H1 (cell line): Measurements from ENCODE around the gene CCDC88C. TPM values are rescaled to one million over a fixed set of nuclear protein-coding genes. Genes with fewer than 3 reads are reported as not detected.

Experiments
- ASH2L ChIP-seq: fragments of 200-600, 300-600 bp; sonication (generic); IDR thresholded peaks from one replicate; pipeline ENCODE4 v1.7.1; 2017; ENCODE audit warnings: low read length
- BCL11A ChIP-seq, 2 experiments: IDR thresholded peaks; one replicate each; pipeline ENCODE4 v1.6.1; 2011; ENCODE audit warnings: low read depth in 2 of 2, low read length in 2 of 2, mild to moderate bottlenecking in 2 of 2
- CBX8 ChIP-seq: fragments of 300-800, 300-1000 bp; sonication (generic); IDR thresholded peaks from 2 replicates; pipeline ENCODE4 v1.7.1; 2016; ENCODE audit warnings: low read depth, low read length, borderline replicate concordance
- CTBP2 ChIP-seq: IDR thresholded peaks from 2 replicates; pipeline ENCODE4 v1.7.0; 2011; ENCODE audit warnings: borderline replicate concordance, mild to moderate bottlenecking, moderate library complexity, mixed read lengths, low read length; ENCODE audit not compliant: insufficient read depth, insufficient read length
- MAFK ChIP-seq: IDR thresholded peaks from 2 replicates; pipeline ENCODE4 v1.6.1; 2012; ENCODE audit warnings: low read depth, mild to moderate bottlenecking, improper control_type of control experiment, low read length
- RXRA ChIP-seq: IDR thresholded peaks from 2 replicates; pipeline ENCODE4 v1.6.1; 2011; ENCODE audit warnings: low read depth, mild to moderate bottlenecking, low read length, moderate library complexity; ENCODE audit not compliant: insufficient read depth
- SIRT6 ChIP-seq: IDR thresholded peaks from one replicate; pipeline ENCODE4 v1.7.1; 2012; ENCODE audit warnings: low read length, inconsistent platforms
- SP1 ChIP-seq: IDR thresholded peaks from 2 replicates; pipeline ENCODE4 v1.6.1; 2011; ENCODE audit warnings: low read depth, low read length
- SUZ12 ChIP-seq: fragments of 200-600 bp; sonication (generic); IDR thresholded peaks from 2 replicates; pipeline ENCODE4 v1.6.1; 2012; ENCODE audit warnings: mild to moderate bottlenecking, inconsistent platforms, low read length, moderate library complexity, mixed read lengths
- TAF1 ChIP-seq: IDR thresholded peaks from 2 replicates; pipeline ENCODE4 v1.6.1; 2011; ENCODE audit warnings: mild to moderate bottlenecking, low read depth, low read length
- TBP ChIP-seq: IDR thresholded peaks from 2 replicates; pipeline ENCODE4 v1.6.1; 2011; ENCODE audit warnings: low read depth, low read length, improper control_type of control experiment
- TCF12 ChIP-seq: IDR thresholded peaks from 2 replicates; pipeline ENCODE4 v1.6.1; 2011; ENCODE audit warnings: low read depth, mild to moderate bottlenecking, low read length
- YY1 ChIP-seq: IDR thresholded peaks from 2 replicates; pipeline ENCODE4 v1.6.1; 2011; ENCODE audit warnings: low read depth, mild to moderate bottlenecking, low read length
- polyA plus RNA-seq, 7 experiments: library from polyadenylated mRNA; depleted of rRNA in 3 of 7; stranded (reverse) in 5 of 7; unstranded in 2 of 7; fragments of >200 nt in 5 of 7; fragments of 200-250 nt in 2 of 7; gene quantifications; 1 replicate in 5 of 7; 2 replicates in 1 of 7; 4 replicates in 1 of 7; pipeline versions ENCODE4 v1.2.1 to v1.2.3, GENCODE V29; 2011 to 2013; ENCODE audit warnings: missing spikeins in 2 of 7, mixed read lengths in 2 of 7
- total RNA-seq: library from RNA; stranded (reverse); fragmentation: NEBNext Ultra II Directional; extraction: Animal tissue kit (Norgen Biotek cat#: 25700); gene quantifications from 2 replicates; pipeline ENCODE4 v1.2.1, GENCODE V29; 2021
- TF ChIP-seq, protein P1 (sequence below): fragments of 300-600 bp; sonication (generic); IDR thresholded peaks from 2 replicates; pipeline ENCODE4 v1.7.1; 2012; ENCODE audit warnings: low read length, moderate library complexity, mild to moderate bottlenecking, inconsistent platforms; ENCODE audit not compliant: insufficient replicate concordance

CCDC88C gene
- total and polyA plus RNA-seq, 2 of the 8 experiments (the other 6 are each of a cell fraction or from before 2014, with no cell fraction given): 10.3 to 57.7 TPM

DNA sequence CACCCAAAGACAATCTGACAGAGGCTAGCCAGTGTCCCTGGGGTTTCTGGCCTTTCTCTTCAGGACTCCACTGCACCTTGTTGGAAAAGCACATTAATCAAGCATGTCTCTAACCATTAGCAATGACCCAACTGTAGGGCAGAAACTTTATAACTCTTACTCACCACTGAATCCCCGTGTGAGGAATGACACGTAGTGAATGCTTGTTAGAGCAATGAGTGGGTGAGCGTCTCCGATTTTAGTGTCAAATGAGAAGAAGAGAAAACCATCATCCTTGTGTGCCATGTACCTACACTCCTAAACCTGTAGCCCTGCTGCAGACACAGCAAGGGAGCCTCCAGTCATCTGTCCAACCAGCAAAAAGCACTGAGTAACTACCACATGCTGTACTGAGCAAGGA, 116.7 kb downstream of the CCDC88C start (continued):
- TF ChIP-seq, protein P1, sequence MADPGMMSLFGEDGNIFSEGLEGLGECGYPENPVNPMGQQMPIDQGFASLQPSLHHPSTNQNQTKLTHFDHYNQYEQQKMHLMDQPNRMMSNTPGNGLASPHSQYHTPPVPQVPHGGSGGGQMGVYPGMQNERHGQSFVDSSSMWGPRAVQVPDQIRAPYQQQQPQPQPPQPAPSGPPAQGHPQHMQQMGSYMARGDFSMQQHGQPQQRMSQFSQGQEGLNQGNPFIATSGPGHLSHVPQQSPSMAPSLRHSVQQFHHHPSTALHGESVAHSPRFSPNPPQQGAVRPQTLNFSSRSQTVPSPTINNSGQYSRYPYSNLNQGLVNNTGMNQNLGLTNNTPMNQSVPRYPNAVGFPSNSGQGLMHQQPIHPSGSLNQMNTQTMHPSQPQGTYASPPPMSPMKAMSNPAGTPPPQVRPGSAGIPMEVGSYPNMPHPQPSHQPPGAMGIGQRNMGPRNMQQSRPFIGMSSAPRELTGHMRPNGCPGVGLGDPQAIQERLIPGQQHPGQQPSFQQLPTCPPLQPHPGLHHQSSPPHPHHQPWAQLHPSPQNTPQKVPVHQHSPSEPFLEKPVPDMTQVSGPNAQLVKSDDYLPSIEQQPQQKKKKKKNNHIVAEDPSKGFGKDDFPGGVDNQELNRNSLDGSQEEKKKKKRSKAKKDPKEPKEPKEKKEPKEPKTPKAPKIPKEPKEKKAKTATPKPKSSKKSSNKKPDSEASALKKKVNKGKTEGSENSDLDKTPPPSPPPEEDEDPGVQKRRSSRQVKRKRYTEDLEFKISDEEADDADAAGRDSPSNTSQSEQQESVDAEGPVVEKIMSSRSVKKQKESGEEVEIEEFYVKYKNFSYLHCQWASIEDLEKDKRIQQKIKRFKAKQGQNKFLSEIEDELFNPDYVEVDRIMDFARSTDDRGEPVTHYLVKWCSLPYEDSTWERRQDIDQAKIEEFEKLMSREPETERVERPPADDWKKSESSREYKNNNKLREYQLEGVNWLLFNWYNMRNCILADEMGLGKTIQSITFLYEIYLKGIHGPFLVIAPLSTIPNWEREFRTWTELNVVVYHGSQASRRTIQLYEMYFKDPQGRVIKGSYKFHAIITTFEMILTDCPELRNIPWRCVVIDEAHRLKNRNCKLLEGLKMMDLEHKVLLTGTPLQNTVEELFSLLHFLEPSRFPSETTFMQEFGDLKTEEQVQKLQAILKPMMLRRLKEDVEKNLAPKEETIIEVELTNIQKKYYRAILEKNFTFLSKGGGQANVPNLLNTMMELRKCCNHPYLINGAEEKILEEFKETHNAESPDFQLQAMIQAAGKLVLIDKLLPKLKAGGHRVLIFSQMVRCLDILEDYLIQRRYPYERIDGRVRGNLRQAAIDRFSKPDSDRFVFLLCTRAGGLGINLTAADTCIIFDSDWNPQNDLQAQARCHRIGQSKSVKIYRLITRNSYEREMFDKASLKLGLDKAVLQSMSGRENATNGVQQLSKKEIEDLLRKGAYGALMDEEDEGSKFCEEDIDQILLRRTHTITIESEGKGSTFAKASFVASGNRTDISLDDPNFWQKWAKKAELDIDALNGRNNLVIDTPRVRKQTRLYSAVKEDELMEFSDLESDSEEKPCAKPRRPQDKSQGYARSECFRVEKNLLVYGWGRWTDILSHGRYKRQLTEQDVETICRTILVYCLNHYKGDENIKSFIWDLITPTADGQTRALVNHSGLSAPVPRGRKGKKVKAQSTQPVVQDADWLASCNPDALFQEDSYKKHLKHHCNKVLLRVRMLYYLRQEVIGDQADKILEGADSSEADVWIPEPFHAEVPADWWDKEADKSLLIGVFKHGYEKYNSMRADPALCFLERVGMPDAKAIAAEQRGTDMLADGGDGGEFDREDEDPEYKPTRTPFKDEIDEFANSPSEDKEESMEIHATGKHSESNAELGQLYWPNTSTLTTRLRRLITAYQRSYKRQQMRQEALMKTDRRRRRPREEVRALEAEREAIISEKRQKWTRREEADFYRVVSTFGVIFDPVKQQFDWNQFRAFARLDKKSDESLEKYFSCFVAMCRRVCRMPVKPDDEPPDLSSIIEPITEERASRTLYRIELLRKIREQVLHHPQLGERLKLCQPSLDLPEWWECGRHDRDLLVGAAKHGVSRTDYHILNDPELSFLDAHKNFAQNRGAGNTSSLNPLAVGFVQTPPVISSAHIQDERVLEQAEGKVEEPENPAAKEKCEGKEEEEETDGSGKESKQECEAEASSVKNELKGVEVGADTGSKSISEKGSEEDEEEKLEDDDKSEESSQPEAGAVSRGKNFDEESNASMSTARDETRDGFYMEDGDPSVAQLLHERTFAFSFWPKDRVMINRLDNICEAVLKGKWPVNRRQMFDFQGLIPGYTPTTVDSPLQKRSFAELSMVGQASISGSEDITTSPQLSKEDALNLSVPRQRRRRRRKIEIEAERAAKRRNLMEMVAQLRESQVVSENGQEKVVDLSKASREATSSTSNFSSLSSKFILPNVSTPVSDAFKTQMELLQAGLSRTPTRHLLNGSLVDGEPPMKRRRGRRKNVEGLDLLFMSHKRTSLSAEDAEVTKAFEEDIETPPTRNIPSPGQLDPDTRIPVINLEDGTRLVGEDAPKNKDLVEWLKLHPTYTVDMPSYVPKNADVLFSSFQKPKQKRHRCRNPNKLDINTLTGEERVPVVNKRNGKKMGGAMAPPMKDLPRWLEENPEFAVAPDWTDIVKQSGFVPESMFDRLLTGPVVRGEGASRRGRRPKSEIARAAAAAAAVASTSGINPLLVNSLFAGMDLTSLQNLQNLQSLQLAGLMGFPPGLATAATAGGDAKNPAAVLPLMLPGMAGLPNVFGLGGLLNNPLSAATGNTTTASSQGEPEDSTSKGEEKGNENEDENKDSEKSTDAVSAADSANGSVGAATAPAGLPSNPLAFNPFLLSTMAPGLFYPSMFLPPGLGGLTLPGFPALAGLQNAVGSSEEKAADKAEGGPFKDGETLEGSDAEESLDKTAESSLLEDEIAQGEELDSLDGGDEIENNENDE: no peak
- TF ChIP-seq TCF12: no peak
- no peak for TF ChIP-seq SIRT6
- no peak for TF ChIP-seq ASH2L
- no peak for TF ChIP-seq MAFK
- no peak for TF ChIP-seq SUZ12
- TF ChIP-seq TAF1: no peak
- no peak for TF ChIP-seq YY1
- no peak for TF ChIP-seq SP1
- no peak for TF ChIP-seq TBP
- TF ChIP-seq RXRA: no peak
- no peak for TF ChIP-seq CBX8
- no peak for TF ChIP-seq BCL11A (IDR thresholded peaks at IDR 0.05; ENCODE audit: low read depth in 2 of 2, low read length in 2 of 2)
- no peak for TF ChIP-seq CTBP2
